PC-3 (cell line): ENCODE data around the gene PPP1R3E. TPM values are rescaled to one million over a fixed set of nuclear protein-coding genes. Genes with fewer than 3 reads are reported as not detected.
A peak's percentile ranks its signal among the peaks of the same experiment; 100 is the strongest.

Experiments
- ATAC-seq: fragments of 200-7000 bp; cut with Tn5 transposase; 2 replicates; pipeline ENCODE4 v1.9.1; 2020; ENCODE audit warnings: mild to moderate bottlenecking, moderate library complexity
- BruUV-seq: library from RNA; stranded (reverse); fragments of 400-500 nt; replicated peaks from 2 replicates; lab custom pipeline; 2021; lab: Mats Ljungman, UMichigan
- CTCF ChIA-PET: fragments of 300-600 bp; sonication (Branson Sonifier 250); formaldehyde crosslinking; loops from one replicate; lab custom pipeline; 2022; ENCODE audit warnings: antibody characterized with exemption; lab: Charles Lee
- POLR2A ChIA-PET: fragments of 300-600 bp; sonication (Branson Sonifier 250); formaldehyde crosslinking; loops from one replicate; lab custom pipeline; 2022; ENCODE audit warnings: antibody characterized with exemption; ENCODE audit not compliant: unreplicated experiment; lab: Charles Lee
- DNase-seq: peaks from one replicate; pipeline ENCODE4 v3.0.0-alpha.2; 2015
- H2AFZ ChIP-seq: fragments of 300-600 bp; sonication (generic); 2 replicates; pipeline ENCODE4 v1.6.0; 2016; ENCODE audit warnings: antibody characterized with exemption, low read length
- H3F3A ChIP-seq: fragments of 300-600 bp; sonication (generic); one replicate; pipeline ENCODE4 v1.6.0; 2017; ENCODE audit warnings: antibody characterized with exemption, low read length, control low read depth, mild to moderate bottlenecking; ENCODE audit not compliant: unreplicated experiment
- H3K27ac ChIP-seq: fragments of 300-600 bp; sonication (generic); 2 replicates; pipeline ENCODE4 v1.5.1; 2016; ENCODE audit warnings: mild to moderate bottlenecking, low read length
- H3K27me3 ChIP-seq: fragments of 300-600 bp; sonication (generic); 2 replicates; pipeline ENCODE4 v1.6.1; 2016; ENCODE audit warnings: low read length, mixed read lengths
- H3K36me3 ChIP-seq: fragments of 300-600 bp; sonication (generic); 2 replicates; pipeline ENCODE4 v1.6.1; 2016; ENCODE audit warnings: low read depth, mixed run types, low read length, mixed read lengths
- H3K4me1 ChIP-seq: fragments of 300-600 bp; sonication (generic); 2 replicates; pipeline ENCODE4 v1.5.1; 2016; ENCODE audit warnings: low read length; ENCODE audit not compliant: insufficient read depth
- H3K4me2 ChIP-seq: fragments of 300-600 bp; sonication (generic); 2 replicates; pipeline ENCODE4 v1.6.0; 2016; ENCODE audit warnings: low read length
- H3K4me3 ChIP-seq: fragments of 300-600 bp; sonication (generic); 2 replicates; pipeline ENCODE4 v1.5.1; 2016; ENCODE audit warnings: mild to moderate bottlenecking, low read length, mixed read lengths
- H3K79me2 ChIP-seq: fragments of 300-600 bp; sonication (generic); 2 replicates; pipeline ENCODE4 v1.6.1; 2017; ENCODE audit warnings: low read length, mixed read lengths
- H3K9ac ChIP-seq: fragments of 300-600 bp; sonication (generic); 2 replicates; pipeline ENCODE4 v1.6.0; 2016; ENCODE audit warnings: mild to moderate bottlenecking, low read length
- H3K9me2 ChIP-seq: fragments of 300-600 bp; sonication (generic); replicated peaks from 2 replicates; pipeline ENCODE4 v1.6.1; 2016; ENCODE audit warnings: mixed run types, low read length, mixed read lengths
- H3K9me3 ChIP-seq: fragments of 300-600 bp; sonication (generic); 2 replicates; pipeline ENCODE4 v1.6.1; 2016; ENCODE audit warnings: low read length, mixed read lengths
- H4K20me1 ChIP-seq: fragments of 300-600 bp; sonication (generic); 2 replicates; pipeline ENCODE4 v1.6.1; 2016; ENCODE audit warnings: low read length, mixed read lengths
- EZH2 ChIP-seq: fragments of 300-600 bp; sonication (generic); IDR thresholded peaks from one replicate; pipeline ENCODE4 v1.6.1; 2017; ENCODE audit warnings: antibody characterized with exemption, mild to moderate bottlenecking, low read length; ENCODE audit not compliant: unreplicated experiment
- EZH2phosphoT487 ChIP-seq: fragments of 300-600 bp; sonication (generic); IDR thresholded peaks from 2 replicates; pipeline ENCODE4 v1.6.1; 2018; ENCODE audit warnings: mild to moderate bottlenecking, antibody characterized with exemption, low read length, borderline replicate concordance
- intact Hi-C: fragments of 100-400 bp; cut with micrococcal nuclease; formaldehyde crosslinking; loops from 2 replicates; pipeline ENCODE4 v1.9.0; 2023
- total RNA-seq: library from RNA; depleted of rRNA; stranded (reverse); fragments of >200 nt; gene quantifications from 2 replicates; pipeline ENCODE4 v1.2.3, GENCODE V29; 2014
- TF ChIP-seq, protein P1 (sequence below): fragments of 300-600 bp; sonication (generic); conservative IDR thresholded peaks from 2 replicates; pipeline ENCODE4 v1.5.1; 2017; ENCODE audit warnings: antibody characterized with exemption, low read depth, mild to moderate bottlenecking, low read length

PPP1R3E gene
- total RNA-seq, 1 experiment from 2014 or later = 3.2 TPM

DNA sequence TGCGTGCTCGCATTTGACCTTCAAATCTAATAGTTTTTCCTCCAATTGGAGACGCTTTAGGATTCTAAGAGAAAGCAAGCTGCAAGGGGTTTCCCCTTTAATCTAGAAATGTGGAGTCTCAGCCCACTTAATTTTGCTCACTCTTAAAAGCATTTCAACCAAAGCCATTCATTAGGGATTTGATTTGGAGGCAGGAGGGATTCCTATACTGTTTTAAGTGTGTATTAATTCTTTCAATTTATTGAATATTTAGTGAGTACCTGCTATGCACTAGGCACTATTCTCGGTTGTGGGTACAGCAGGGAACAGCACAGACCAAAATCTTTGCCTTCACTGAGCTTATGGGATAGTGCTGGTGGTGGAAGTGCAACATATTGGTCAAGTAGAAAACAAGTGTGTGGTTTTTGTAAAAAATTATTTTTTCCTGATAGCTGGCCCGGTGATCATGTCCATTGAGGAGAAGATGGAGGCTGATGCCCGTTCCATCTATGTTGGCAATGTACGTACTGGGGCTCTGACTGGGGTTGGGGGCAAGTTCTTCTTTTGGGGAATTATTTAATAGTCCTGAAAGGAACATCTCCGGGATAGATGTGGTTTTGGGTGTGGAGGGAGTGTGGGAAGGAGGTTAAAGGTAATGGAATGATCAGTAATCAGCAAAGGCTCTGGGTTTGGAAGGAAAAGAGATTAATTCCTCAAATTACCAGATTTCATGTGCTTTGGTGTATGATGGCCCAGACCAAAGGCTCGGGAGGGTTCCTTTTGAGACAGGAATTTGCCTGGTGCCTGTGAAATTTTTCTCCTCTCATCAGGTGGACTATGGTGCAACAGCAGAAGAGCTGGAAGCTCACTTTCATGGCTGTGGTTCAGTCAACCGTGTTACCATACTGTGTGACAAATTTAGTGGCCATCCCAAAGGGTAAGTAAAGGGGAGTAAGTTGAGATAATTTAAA lies 20.2 kb upstream of the PPP1R3E start:
- POLR2A ChIA-PET = no interaction called here
- intact Hi-C loops = no loop called here
- no peaks in the 10 kb centered on the region for H3K9me3 ChIP-seq
- H3K27me3 ChIP-seq = no peaks in the 10 kb centered on the region
- CTCF ChIA-PET = interaction anchor here (0.8 to 2.1 kb wide), 2 partner anchors 17 to 202 kb away, joined by 3 to 14 read pairs; partner anchors contain the start of gene BCL2L2
- ATAC-seq (no peak), DNase-seq (no peak)
- TSS peak; percentile 25 for BruUV-seq
- H3F3A ChIP-seq = peaks cover 3% of the 10 kb centered on the region
- peak overlapping the region; percentile 96 for H3K9ac ChIP-seq
- no peaks in the 10 kb centered on the region for H3K9me2 ChIP-seq
- H2AFZ ChIP-seq = no peak overlapping the region
- H3K36me3 ChIP-seq = peaks cover 34% of the 10 kb centered on the region
- no peak overlapping the region for H3K27ac ChIP-seq
- H3K79me2 ChIP-seq = peaks cover 26% of the 10 kb centered on the region
- peaks cover 17% of the 10 kb centered on the region for H3K4me1 ChIP-seq
- peak overlapping the region; percentile 99 for H3K4me3 ChIP-seq
- H3K4me2 ChIP-seq = peak overlapping the region; percentile 94
- TF ChIP-seq, protein P1, sequence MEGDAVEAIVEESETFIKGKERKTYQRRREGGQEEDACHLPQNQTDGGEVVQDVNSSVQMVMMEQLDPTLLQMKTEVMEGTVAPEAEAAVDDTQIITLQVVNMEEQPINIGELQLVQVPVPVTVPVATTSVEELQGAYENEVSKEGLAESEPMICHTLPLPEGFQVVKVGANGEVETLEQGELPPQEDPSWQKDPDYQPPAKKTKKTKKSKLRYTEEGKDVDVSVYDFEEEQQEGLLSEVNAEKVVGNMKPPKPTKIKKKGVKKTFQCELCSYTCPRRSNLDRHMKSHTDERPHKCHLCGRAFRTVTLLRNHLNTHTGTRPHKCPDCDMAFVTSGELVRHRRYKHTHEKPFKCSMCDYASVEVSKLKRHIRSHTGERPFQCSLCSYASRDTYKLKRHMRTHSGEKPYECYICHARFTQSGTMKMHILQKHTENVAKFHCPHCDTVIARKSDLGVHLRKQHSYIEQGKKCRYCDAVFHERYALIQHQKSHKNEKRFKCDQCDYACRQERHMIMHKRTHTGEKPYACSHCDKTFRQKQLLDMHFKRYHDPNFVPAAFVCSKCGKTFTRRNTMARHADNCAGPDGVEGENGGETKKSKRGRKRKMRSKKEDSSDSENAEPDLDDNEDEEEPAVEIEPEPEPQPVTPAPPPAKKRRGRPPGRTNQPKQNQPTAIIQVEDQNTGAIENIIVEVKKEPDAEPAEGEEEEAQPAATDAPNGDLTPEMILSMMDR = no peak
- no peak for TF ChIP-seq EZH2
- TF ChIP-seq EZH2phosphoT487 = no peak
- peaks cover 11% of the 10 kb centered on the region; the same call in 1 of the 2 replicates for H4K20me1 ChIP-seq

DNA sequence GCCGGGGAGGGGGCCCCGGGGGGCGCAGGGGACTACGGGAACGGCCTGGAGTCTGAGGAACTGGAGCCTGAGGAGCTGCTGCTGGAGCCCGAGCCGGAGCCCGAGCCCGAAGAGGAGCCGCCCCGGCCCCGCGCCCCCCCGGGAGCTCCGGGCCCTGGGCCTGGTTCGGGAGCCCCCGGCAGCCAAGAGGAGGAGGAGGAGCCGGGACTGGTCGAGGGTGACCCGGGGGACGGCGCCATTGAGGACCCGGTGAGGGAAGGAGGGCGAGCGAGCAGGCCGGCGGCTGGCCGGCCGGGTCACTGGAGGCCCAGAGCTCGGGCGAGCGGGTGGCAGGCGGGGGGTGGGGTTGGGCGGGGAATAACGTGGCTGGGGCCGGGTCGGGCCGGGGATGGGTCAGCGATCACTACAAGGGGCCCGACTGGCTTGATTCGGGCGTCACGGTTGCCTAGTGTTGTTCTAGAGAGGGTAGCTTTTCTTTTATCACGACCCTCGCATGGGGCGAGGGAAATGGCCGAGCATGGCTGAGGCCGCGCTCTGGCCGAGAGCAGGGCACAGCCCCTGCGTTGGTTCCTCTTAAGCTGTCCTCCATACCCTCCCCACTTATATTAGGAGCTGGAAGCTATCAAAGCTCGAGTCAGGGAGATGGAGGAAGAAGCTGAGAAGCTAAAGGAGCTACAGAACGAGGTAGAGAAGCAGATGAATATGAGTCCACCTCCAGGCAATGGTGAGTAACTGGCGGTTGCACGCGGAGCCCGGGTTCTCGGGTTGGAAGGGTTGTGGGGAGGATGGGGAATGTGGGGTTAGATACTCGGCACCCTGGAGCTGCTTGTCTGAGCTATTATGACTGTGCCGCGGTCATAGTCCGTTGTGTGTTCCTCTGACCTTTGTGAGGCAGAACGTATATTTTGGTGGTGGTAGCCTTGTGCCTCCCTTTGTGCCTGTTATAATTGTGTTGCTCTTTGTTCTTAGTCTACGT lies 19.2 kb upstream of the PPP1R3E start:
- ATAC-seq (peak; percentile 27), DNase-seq (peak; percentile 44)
- peaks cover 26% of the 10 kb centered on the region for H3K79me2 ChIP-seq

More for the DNA sequence above, 19.2 kb upstream of the PPP1R3E start:
- H3K27ac ChIP-seq = peak overlapping the region; percentile 48; the same call in 1 of the 2 replicates
- ChIA-PET POLR2A (interaction anchor here (0.6 to 2.0 kb wide), 9 partner anchors 11 to 819 kb away, joined by 3 to 13 read pairs (median 4); partner anchors contain the start of genes BCL2L2, EMC9, HOMEZ and PPP1R3E), CTCF (interaction anchor here (0.7 to 2.1 kb wide), 5 partner anchors 16 to 655 kb away, joined by 3 to 14 read pairs (median 5); partner anchors contain the start of gene BCL2L2)
- H3K36me3 ChIP-seq = peaks cover 36% of the 10 kb centered on the region
- H2AFZ ChIP-seq = peak overlapping the region; percentile 63; the same call in 1 of the 2 replicates
- intact Hi-C loops = loop anchor here (1.0 kb wide), 3 partner anchors 16 to 147 kb away; partner anchors contain the start of genes BCL2L2 and NGDN
- H4K20me1 ChIP-seq = peaks cover 11% of the 10 kb centered on the region; the same call in 1 of the 2 replicates
- no peak for TF ChIP-seq EZH2
- TF ChIP-seq, protein P1 = no peak
- no peak for TF ChIP-seq EZH2phosphoT487
- H3K4me1 ChIP-seq = peaks cover 17% of the 10 kb centered on the region
- H3K4me2 ChIP-seq = peak overlapping the region; percentile 94
- BruUV-seq = no TSS peak
- H3K9ac ChIP-seq = peak overlapping the region; percentile 96
- peak overlapping the region; percentile 99 for H3K4me3 ChIP-seq
- no peaks in the 10 kb centered on the region for H3K9me2 ChIP-seq
- H3F3A ChIP-seq = no peaks in the 10 kb centered on the region
- H3K27me3 ChIP-seq = no peaks in the 10 kb centered on the region
- H3K9me3 ChIP-seq = no peaks in the 10 kb centered on the region
